CD4-positive, CD25-positive, alpha-beta regulatory T cell (primary cell): ENCODE results near the gene KCTD5. TPM values are rescaled to one million over a fixed set of nuclear protein-coding genes. Genes with fewer than 3 reads are reported as not detected.

Experiments
- ATAC-seq, 2 donors: fragments of 150-1000 bp; cut with Tn5 transposase; one replicate each; pipeline ENCODE4 v1.10.0; 2021; ENCODE audit warnings: low read depth in 2 of 2, moderate number of reproducible peaks in 2 of 2, moderate library complexity in 1 of 2
- DNase-seq, 3 donors: peaks; one replicate each; pipeline versions ENCODE4 v3.0.0 to v3.0.0-alpha.2; 2012 to 2022; ENCODE audit warnings: mixed read lengths in 1 of 3
- H3K27ac ChIP-seq: one replicate; pipeline ENCODE4 v1.7.0; 2013; ENCODE audit warnings: mild to moderate bottlenecking, low read length; ENCODE audit not compliant: insufficient read depth, poor library complexity, severe bottlenecking
- H3K27me3 ChIP-seq: one replicate; pipeline ENCODE4 v1.7.0; 2013; ENCODE audit warnings: low read length; ENCODE audit not compliant: control insufficient read depth, insufficient read depth
- H3K36me3 ChIP-seq: one replicate; pipeline ENCODE4 v1.7.0; 2013; ENCODE audit warnings: mild to moderate bottlenecking, low read length, moderate library complexity; ENCODE audit not compliant: control insufficient read depth, insufficient read depth
- H3K4me1 ChIP-seq: 2 replicates; pipeline ENCODE4 v1.7.0; 2013; ENCODE audit warnings: mild to moderate bottlenecking, low read length; ENCODE audit not compliant: insufficient read depth, control insufficient read depth, poor library complexity, severe bottlenecking
- H3K4me3 ChIP-seq: one replicate; pipeline ENCODE4 v1.7.0; 2013; ENCODE audit warnings: low read depth, mild to moderate bottlenecking, low read length, moderate library complexity
- H3K9me3 ChIP-seq, 2 experiments: 1 replicate in 1 of 2; 2 replicates in 1 of 2; pipeline ENCODE4 v1.7.0; 2013; ENCODE audit warnings: low read length in 2 of 2, mild to moderate bottlenecking in 1 of 2, moderate library complexity in 1 of 2; ENCODE audit not compliant: control insufficient read depth in 2 of 2
- H3K27ac Mint-ChIP-seq, 3 donors: one replicate each; pipeline ENCODE4 v1.8.0; 2020 to 2022; ENCODE audit warnings: mild to moderate bottlenecking in 3 of 3, mixed read lengths in 3 of 3, moderate library complexity in 2 of 3
- H3K27me3 Mint-ChIP-seq: one replicate; pipeline ENCODE4 v1.8.0; 2022; ENCODE audit warnings: mild to moderate bottlenecking, mixed read lengths
- H3K36me3 Mint-ChIP-seq: one replicate; pipeline ENCODE4 v1.8.0; 2020; ENCODE audit warnings: mixed read lengths
- H3K4me1 Mint-ChIP-seq, 4 donors: one replicate each; pipeline ENCODE4 v1.8.0; 2020 to 2022; ENCODE audit warnings: mixed read lengths in 4 of 4, mild to moderate bottlenecking in 1 of 4
- H3K4me3 Mint-ChIP-seq, 4 donors: one replicate each; pipeline ENCODE4 v1.8.0; 2020 to 2022; ENCODE audit warnings: mild to moderate bottlenecking in 4 of 4, mixed read lengths in 4 of 4, moderate library complexity in 3 of 4
- H3K9me3 Mint-ChIP-seq, 7 donors: one replicate each; pipeline ENCODE4 v1.8.0; 2020 to 2022; ENCODE audit warnings: mixed read lengths in 7 of 7, mild to moderate bottlenecking in 3 of 7, moderate library complexity in 2 of 7
- polyA plus RNA-seq, 4 donors: library from polyadenylated mRNA; unstranded; fragments of 300-500 nt; fragmentation: Illumina TruSeq; gene quantifications; one replicate each; pipeline ENCODE4 v1.2.3, GENCODE V29; 2021
- total RNA-seq: library from RNA; stranded (reverse); gene quantifications from one replicate; pipeline ENCODE4 v1.2.3, GENCODE V29; 2022

Gene KCTD5
- total and polyA plus RNA-seq, 5 donors from 2014 or later, result 17.5 to 26.4 (median 22.1) TPM

DNA sequence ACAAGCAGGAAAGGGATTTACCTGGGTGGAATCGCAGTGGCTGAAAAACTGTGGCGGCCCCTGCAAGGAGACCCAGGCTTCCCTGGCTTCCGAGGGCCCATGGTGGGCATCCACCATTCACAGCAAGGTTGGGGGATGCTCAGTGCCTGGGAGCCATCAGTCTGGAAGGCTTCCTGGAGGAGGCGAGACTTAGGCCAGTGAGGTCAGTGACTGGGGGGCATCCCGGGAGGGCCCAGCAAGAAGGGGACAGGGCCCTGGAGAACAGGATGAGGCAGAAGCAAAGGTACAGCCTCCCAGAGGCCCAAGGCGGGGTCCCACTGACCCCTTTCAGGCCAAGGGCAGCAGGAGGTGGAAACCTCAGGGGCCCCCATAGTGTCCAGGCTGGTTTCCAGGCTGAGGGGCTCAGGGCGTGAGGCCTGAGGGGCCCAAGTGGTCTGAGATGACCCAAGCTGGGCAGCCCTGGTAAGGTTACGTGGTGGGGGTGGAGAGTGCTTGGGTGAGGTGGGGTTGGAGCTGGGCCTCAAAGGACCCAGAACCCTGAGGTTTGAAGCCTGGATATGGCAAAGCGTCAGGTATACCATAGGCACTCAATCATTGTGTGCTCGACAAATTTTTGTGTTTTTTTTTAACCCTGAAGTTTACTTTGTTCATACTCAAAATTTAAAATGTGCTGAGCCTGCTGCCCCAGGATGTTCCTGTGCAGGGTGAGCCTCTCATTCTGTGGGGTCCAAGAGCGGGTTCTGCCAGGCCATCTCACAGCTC, 54.3 kb downstream of the KCTD5 start:
- Histone ChIP-seq H3K4me1 (no peaks in the 10 kb centered on the region), H3K36me3 (no peaks in the 10 kb centered on the region), H3K9me3 (no peaks in the 10 kb centered on the region), H3K27ac (no peak overlapping the region), H3K4me3 (no peak overlapping the region), H3K27me3 (no peaks in the 10 kb centered on the region)
- Mint-ChIP-seq H3K4me1 (no peaks in the 10 kb centered on the region), H3K36me3 (no peaks in the 10 kb centered on the region), H3K27ac (no peak overlapping the region), H3K9me3 (no peaks in the 10 kb centered on the region), H3K4me3 (no peak overlapping the region), H3K27me3 (peaks cover 3% of the 10 kb centered on the region)
- no peak for DNase-seq
- ATAC-seq, result no peak

DNA sequence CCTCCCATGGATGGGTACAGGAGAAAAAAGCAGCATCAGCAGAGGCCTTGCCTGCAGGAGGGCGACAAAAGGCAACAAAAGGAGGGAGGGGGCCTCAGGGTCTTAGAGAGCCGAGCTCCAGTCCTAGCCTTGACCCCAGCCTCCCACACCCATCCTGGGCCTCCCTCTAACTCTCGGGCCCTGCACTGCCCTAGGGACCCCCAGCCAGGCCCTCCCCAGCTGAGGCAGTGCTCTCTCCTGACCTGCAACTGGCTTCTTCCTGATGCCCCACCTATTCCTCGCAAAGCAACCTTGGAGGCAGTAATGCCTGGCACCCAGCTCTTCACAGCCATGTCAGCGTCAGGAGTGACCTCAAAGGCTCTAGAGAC, 54.9 kb downstream of the KCTD5 start:
- H3K27me3 Mint-ChIP-seq, result no peaks in the 10 kb centered on the region
- no peaks in the 10 kb centered on the region for H3K27me3 ChIP-seq

DNA sequence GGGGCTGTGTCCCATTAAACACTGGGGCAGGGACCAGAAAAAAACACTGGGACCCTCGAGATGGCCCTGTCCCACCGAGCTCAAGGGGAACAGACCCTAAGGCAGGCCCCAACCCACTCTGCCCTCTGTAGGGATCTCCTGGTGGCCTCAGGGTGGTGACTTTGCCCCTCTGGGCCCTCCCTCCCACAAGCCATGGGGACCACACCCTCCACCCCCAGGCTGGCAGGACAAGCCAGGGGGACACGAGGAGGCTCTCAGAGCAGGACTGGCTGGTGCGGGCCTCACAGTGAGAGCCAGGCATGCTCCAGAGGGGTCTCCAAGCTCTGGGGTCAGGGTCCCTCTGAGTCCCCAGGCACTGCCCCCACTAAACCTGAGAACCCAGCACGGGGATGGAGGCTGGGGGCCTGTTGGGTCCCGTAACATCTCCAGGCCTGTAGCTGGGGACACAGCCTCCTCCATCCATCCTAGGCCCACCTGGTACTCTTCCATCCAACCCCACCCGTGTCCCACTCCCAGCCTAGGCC, 55.6 kb downstream of the KCTD5 start:
- Histone ChIP-seq H3K4me1 (no peaks in the 10 kb centered on the region), H3K27ac (no peak overlapping the region), H3K27me3 (no peaks in the 10 kb centered on the region), H3K4me3 (no peak overlapping the region), H3K9me3 (no peaks in the 10 kb centered on the region), H3K36me3 (no peaks in the 10 kb centered on the region)
- H3K27ac Mint-ChIP-seq, result no peak overlapping the region
- H3K36me3 Mint-ChIP-seq, result no peaks in the 10 kb centered on the region
- DNase-seq, result no peak
- H3K4me1 Mint-ChIP-seq, result no peaks in the 10 kb centered on the region
- no peak overlapping the region for H3K4me3 Mint-ChIP-seq
- no peaks in the 10 kb centered on the region for H3K9me3 Mint-ChIP-seq
- no peaks in the 10 kb centered on the region for H3K27me3 Mint-ChIP-seq
- ATAC-seq, result no peak

More for the DNA sequence above, 54.9 kb downstream of the KCTD5 start:
- no peak overlapping the region for H3K4me3 Mint-ChIP-seq
- H3K4me1 ChIP-seq, result no peaks in the 10 kb centered on the region
- no peaks in the 10 kb centered on the region for H3K36me3 Mint-ChIP-seq
- no peaks in the 10 kb centered on the region for H3K9me3 Mint-ChIP-seq
- H3K27ac Mint-ChIP-seq, result no peak overlapping the region
- no peak overlapping the region for H3K27ac ChIP-seq
- no peaks in the 10 kb centered on the region for H3K4me1 Mint-ChIP-seq
- H3K9me3 ChIP-seq, result no peaks in the 10 kb centered on the region
- H3K36me3 ChIP-seq, result no peaks in the 10 kb centered on the region
- ATAC-seq (no peak), DNase-seq (no peak)
- no peak overlapping the region for H3K4me3 ChIP-seq

DNA sequence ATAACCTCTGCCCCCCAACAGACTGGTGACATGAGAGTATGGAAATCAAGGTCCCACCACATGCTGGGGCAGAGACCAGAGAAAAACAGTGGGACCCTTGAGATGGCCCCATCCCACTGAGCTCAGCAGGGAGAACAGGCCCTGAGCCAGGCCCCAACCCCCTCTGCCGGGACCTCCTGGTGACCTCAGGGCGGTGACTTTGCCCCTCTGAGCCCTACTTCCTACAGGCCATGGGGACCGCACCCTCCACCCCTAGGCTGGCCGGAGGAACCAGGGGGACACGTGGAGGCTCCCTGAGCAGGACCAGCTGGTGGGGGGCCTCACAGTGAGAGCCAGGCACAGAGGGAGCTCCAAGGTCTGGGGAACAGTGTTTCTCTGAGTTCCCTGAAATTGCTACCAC, 56.3 kb downstream of the KCTD5 start:
- Histone ChIP-seq H3K36me3 (no peaks in the 10 kb centered on the region), H3K4me1 (no peaks in the 10 kb centered on the region), H3K27me3 (no peaks in the 10 kb centered on the region), H3K27ac (no peak overlapping the region), H3K4me3 (no peak overlapping the region), H3K9me3 (no peaks in the 10 kb centered on the region)
- Mint-ChIP-seq H3K36me3 (no peaks in the 10 kb centered on the region), H3K9me3 (no peaks in the 10 kb centered on the region), H3K27ac (no peak overlapping the region), H3K27me3 (no peaks in the 10 kb centered on the region), H3K4me1 (no peaks in the 10 kb centered on the region), H3K4me3 (no peak overlapping the region)
- DNase-seq (no peak), ATAC-seq (no peak)

DNA sequence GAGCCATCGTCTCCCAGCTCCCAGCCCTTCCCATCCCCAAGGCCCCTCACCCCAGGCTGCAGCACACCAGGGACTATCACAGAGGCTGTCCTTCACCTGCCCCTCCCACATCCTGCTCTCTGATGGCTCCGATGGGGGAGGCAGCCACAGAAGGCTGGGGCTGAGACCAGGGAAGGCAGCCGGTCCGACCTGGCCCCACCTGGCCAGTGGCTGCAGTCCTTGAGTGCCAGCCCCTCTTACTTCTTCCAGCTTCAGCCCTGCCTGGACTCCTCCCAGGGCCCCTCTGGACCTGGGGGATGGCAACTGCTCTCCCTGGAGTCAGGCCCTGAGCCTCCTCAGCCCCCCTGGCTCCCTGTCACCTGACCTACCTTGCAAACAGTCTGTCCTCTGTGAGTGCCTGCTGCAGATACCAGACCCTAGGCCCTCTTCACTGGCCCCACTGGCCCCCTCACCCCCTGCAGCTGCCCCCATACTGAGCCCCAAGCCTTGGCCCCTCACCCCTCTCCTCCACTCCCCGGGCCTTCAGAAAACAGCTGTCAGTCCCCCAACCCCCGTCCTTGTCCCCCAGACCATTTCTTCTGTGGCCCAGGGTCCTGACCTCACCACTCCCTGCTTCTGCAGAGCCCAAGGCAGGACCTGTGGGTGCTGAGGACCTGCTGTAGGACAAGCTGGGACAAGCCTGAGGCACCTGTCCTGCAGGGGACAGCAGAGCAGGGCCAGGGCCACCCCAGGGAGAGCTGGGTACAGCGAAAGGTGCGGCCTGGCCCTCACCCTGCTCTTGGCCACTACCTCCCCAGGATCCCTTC, 57.5 kb downstream of the KCTD5 start:
- Histone ChIP-seq H3K9me3 (no peaks in the 10 kb centered on the region), H3K27me3 (no peaks in the 10 kb centered on the region), H3K4me1 (no peaks in the 10 kb centered on the region), H3K36me3 (no peaks in the 10 kb centered on the region), H3K4me3 (no peak overlapping the region), H3K27ac (no peak overlapping the region)
- DNase-seq, result no peak
- Mint-ChIP-seq H3K27me3 (peaks cover 5% of the 10 kb centered on the region), H3K4me3 (no peak overlapping the region), H3K36me3 (no peaks in the 10 kb centered on the region), H3K4me1 (no peaks in the 10 kb centered on the region), H3K27ac (no peak overlapping the region), H3K9me3 (no peaks in the 10 kb centered on the region)
- ATAC-seq, result no peak

DNA sequence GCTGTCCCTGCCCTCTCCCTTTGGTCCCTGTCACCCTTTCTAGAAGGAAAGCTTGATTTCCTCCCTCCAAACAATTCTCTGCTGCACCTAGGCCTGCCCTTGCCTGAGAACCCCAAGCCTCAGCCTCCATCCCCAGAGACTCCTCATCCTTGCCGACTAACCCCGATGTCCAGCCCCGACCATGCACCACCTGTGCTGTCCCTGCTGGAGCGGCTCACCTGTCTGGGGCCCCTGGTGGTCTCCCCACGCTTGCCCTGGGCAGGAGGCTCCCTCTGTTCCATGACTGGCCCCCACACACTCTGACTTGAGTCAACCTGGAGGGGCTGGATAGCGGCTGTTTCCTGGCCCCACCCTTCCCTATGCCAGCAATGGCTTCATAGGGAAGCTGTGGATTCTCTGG, 58.2 kb downstream of the KCTD5 start:
- Mint-ChIP-seq H3K4me1 (no peaks in the 10 kb centered on the region), H3K9me3 (no peaks in the 10 kb centered on the region), H3K27me3 (peaks cover 5% of the 10 kb centered on the region), H3K4me3 (no peak overlapping the region), H3K36me3 (no peaks in the 10 kb centered on the region), H3K27ac (peak overlapping the region in 1 of 3 donors; percentile 11)
- no peak for DNase-seq
- Histone ChIP-seq H3K9me3 (no peaks in the 10 kb centered on the region), H3K27ac (no peak overlapping the region), H3K4me3 (no peak overlapping the region), H3K4me1 (no peaks in the 10 kb centered on the region), H3K27me3 (no peaks in the 10 kb centered on the region), H3K36me3 (no peaks in the 10 kb centered on the region)
- no peak for ATAC-seq

DNA sequence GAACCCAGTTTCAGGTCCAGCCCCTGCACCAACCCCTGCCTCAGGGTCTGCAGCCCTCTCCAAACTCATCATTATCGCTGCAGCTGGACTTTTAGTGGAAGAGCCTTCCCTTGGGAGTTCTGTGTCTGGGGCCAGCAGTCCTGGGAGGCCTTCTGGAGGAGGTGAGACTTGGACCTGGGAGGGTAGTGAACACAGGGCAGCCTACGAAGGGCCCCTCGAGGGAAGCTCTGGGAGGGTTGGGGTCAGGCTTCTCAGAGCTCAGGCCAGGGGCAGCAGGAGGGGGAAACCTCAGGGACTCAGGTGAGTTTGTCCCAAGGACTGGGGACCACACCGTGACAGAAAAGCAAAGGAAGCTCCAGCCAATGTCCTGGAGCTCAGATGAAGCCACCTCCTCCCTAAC, 58.8 kb downstream of the KCTD5 start:
- peaks cover 5% of the 10 kb centered on the region for H3K27me3 Mint-ChIP-seq
- H3K9me3 Mint-ChIP-seq, result no peaks in the 10 kb centered on the region
- H3K4me1 ChIP-seq, result no peaks in the 10 kb centered on the region
- no peaks in the 10 kb centered on the region for H3K9me3 ChIP-seq
- no peak overlapping the region for H3K4me3 ChIP-seq
- H3K4me3 Mint-ChIP-seq, result no peak overlapping the region
- no peaks in the 10 kb centered on the region for H3K36me3 ChIP-seq
- H3K27ac Mint-ChIP-seq, result no peak overlapping the region
- no peak for DNase-seq
- no peak overlapping the region for H3K27ac ChIP-seq
- H3K36me3 Mint-ChIP-seq, result no peaks in the 10 kb centered on the region
- no peaks in the 10 kb centered on the region for H3K27me3 ChIP-seq
- H3K4me1 Mint-ChIP-seq, result no peaks in the 10 kb centered on the region
- ATAC-seq, result no peak
